HG02610 (cell line): Measurements from ENCODE around the gene MAMLD1.

Experiments used
- ATAC-seq: cut with Tn5 transposase; IDR thresholded peaks from one replicate; pipeline ENCODE4 v1.9.1; 2021; ENCODE audit warnings: mild to moderate bottlenecking, moderate library complexity; ENCODE audit not compliant: unreplicated experiment

MAMLD1 gene

DNA sequence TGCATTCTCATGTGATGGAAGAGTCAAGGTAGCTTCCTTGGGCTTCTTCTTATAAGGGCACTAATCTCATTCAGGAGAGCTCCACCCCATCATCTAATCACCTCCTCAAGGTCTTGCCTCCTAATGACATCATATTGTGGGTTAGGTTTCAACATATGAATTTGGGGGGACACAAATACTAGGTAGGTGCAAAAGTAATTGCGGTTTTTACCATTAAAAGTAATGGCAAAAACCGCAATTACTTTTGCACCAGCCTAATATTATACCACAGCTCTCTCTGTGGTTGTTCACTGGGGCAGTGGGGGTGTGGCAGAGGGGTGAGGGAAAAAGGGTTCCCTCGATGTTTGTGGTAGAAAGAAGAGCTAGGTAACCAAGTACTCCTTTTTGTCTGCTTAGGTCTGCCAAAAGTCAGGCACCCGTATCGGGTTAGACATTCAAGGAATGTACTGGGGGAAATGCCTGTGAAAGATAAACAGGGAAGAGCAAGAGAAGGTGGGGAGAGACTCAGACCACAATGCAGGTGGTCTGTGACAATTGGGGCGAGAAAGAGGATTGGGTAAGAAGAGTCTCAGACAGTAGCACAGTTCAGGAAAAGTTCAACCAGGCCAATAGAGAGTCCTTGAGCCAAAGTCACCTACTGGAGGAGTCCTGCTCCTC, 126.4 kb downstream of the MAMLD1 start:
- ATAC-seq = no peak

DNA sequence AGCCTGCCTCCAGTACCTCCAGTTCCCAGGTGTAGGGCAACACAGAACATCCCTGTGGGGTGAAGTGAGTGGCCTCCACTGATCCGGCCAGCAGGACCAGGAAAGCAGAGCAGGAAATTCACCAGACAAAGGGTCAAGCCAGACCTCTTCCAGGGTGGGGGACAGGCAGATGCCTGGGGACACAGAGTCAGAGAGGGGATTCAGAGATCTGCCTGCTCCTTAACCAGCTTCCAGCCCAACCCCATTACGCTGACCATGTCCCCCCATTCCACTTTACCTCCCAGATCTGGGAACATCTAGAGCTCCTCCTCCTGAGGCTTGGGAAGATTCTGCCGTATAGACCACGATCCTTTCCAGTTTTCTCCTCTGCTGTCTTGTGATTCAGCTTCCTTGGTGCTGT, 132.4 kb downstream of the MAMLD1 start:
- ATAC-seq = no peak

DNA sequence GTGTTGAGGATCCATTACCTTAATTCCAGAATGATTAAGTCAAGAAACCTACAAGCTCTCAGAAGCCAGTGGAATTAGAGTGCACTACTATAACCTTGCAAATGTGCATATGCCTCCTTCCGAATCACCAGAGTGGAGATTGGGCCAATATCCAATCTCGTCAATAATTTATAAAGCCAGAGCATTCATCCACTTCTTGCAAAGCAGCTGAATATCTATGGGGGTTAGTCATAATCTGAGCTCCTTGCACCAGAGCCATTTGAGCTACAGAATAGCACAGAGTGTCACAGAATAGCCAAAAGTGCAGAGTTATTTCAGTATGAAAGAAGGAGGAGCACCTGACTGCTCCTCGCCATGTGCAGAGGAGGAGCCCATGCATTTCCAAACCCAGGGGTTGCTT, 136.1 kb downstream of the MAMLD1 start:
- no peak for ATAC-seq

DNA sequence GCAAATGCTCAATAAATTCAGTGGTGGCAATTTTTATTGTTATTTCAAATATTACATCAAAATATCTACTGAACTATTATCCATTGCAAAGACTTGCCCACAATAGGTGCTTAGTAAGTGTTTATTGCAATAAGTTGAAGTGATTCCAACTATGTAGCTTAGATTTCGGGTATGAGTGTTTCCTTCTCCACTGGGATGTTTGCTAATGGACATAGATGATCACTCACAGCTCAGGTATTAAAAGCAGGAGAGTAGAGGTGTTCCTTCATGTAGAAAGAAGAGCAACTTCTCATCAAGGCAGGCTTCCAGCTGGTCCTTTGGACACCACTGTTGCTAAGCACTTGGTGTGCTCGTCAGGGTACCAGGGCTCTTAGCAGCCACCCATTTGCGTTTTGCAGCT, 139.0 kb downstream of the MAMLD1 start:
- ATAC-seq = no peak

DNA sequence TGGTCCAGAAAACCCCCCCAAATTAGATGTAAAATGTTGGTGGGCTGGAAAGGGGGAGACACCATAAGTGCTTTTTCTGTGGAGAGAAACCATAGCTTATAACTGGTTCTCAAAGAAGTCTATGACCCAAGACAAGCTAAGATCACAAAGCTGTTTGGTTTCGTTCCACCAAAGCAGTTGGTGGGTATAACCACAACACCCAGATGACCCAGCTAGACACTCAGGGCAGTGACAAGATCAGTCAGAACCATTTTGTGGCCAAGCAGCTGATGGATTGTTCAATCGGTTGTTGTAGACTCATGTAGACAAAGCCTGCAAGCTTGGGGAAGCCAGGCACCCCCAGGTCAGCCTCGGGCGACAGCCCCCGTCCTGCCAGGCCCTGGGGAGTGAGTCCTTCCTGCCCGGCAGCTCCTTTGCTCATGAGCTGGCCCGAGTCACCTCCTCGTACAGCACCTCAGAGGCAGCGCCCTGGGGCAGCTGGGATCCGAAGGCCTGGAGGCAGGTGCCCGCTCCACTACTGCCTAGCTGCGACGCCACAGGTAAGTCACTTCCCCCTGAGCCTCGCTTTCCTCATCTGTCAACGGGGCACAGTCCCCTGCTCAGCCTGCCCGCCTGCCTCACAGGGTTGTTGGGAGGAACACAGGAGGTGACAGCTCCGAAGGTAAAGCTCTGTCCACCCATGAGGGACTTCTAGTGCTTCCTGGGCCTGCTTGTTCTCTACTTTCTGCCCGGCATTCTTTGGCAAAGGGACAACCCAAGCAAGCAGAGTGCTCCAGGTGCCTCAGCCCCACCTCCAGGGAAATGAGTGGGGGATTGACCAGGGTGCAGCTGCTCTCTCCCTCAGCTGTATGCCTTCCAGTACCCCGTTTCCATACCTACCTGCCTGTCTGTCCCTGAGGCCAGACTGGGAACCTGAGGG, 140.1 kb downstream of the MAMLD1 start:
- no peak for ATAC-seq

DNA sequence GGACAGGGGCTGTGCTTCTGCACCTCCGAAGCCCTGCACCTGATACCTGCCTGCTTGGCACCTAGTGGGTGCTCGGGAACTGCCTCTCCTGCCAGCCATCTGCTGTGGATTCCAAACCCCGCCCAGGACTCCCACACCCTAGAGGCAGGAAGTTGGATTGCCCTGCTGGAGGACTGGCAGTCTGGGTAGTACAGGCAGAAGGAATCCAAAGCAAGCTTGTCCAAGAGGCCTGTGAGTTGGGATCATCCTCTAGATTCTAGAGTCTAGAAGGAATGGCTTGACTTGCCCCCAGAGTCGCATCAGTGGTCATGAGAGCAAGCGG, 140.7 kb downstream of the MAMLD1 start:
- no peak for ATAC-seq

DNA sequence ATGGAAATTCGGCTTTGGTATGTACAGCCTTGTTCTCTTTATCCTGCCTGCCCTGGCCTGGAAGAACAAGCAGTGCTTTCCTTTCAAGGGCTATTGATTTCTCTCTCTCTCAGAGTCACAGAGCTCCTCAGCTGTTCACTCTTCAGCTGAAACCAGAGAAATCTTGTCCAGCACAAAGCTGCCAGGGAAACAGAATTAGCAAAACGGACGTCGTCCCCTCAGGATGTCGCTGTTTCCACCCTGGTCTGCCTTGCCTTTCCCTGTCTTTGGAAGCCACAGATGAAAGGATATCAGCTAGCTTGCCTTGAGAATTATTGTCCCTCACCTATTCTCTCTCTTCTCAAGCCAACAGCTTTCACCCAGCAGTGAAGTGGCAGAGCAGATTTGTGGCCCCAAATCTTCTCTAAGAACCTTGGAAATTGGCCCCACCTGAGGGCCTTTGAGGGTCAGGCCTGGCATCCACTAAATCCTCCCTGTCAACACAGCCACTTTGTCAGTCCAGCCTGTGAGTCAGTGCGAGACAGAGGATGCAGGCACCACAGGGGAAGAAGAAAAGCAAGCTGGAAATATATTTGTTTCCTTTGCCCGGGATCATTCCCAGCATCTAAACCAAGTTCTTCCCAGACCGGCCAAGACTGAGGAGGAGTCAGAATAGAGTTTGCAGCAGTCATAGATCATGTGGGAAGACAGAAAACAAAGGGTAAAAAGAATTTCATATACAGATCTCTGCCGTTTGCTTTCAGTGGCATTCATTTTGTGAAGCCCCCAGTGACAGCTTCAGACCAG, 141.5 kb downstream of the MAMLD1 start:
- no peak for ATAC-seq

DNA sequence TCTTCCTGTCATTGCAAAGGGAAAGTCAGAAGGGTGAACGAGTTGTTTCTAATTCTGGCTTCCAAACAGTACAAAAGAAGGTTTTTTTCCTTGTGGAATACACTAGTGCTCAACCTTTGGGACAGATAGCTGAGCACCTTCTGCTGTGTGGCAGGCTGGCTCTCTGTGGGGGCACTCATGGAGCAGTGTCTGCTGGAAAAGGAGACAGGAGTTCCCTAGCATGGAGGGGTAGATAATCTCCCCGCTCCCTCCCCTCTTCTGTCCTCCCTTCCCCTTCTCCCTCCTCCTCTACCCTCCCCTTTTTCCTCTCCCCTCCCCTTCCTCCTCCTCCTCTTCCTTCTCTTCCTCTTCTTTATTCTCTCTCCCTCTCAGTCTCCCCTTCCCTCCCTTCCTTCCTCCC, 142.9 kb downstream of the MAMLD1 start:
- ATAC-seq = no peak

DNA sequence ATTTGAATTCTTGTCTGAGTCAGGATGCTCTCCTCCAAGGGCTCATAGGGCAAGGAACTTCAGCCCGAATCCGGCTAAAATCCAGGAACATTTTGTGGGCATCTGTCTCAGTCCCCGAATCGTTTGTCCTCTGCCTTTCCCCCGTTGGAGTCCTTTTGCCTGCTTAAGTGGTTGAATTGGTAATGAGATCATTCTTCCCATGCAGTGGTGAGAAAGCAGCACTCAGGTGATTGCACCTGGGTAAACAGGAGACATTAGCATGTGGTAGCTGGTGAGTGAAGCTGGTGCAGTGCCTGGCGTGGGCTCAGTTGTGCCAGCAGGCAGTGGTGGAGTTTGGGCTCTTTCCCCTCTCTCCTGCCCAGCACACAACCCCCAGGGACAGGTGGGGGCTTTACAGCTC, 143.4 kb downstream of the MAMLD1 start:
- ATAC-seq = no peak

DNA sequence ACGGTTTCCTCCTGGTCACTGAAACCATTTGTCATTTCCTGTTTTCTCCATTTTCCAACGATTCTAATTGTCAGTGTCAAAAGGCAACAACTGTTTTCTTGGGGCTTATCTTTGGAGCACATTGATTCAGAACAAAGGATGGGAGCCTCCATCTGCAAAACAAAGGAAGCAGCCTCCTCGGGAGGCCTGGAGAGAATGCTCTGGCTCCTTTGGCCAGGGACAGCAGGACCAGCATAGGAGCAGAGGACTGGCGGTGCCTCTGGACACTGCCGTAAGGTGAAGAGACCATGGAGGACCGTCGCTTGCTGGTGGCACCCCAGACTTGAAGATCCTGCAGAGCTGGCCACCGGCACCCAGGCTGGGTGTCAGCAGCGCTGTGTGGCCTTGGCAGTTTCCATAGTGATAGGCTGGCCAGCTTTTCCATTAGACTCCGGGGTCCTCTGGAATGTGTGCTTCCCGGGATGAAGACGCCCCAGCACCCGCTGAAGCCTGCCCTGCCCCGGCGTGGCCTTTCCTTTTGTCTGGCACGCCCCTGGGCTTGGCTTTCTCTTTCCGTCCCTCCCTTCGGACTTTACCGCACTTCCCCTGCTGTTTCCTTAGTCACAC, 144.2 kb downstream of the MAMLD1 start:
- no peak for ATAC-seq

DNA sequence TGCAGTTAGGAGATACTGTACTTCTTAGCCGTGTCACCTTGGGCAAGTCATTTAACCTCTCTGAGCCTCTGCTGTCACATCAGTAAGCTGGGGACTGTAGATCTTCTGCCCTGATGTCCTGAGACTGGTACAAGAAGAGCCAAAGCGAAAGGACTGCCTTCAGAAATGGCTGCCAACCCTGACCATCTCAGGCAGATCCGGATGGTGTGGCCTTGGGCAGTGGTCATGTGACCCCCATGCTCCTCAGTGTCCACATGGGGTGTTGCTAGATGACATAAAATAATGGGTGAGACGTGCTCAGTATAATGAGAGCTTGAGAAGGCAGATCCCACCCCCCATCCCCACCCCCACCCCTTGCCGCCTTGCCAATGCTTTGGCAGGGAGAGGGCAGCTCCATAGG, 144.9 kb downstream of the MAMLD1 start:
- ATAC-seq = no peak

DNA sequence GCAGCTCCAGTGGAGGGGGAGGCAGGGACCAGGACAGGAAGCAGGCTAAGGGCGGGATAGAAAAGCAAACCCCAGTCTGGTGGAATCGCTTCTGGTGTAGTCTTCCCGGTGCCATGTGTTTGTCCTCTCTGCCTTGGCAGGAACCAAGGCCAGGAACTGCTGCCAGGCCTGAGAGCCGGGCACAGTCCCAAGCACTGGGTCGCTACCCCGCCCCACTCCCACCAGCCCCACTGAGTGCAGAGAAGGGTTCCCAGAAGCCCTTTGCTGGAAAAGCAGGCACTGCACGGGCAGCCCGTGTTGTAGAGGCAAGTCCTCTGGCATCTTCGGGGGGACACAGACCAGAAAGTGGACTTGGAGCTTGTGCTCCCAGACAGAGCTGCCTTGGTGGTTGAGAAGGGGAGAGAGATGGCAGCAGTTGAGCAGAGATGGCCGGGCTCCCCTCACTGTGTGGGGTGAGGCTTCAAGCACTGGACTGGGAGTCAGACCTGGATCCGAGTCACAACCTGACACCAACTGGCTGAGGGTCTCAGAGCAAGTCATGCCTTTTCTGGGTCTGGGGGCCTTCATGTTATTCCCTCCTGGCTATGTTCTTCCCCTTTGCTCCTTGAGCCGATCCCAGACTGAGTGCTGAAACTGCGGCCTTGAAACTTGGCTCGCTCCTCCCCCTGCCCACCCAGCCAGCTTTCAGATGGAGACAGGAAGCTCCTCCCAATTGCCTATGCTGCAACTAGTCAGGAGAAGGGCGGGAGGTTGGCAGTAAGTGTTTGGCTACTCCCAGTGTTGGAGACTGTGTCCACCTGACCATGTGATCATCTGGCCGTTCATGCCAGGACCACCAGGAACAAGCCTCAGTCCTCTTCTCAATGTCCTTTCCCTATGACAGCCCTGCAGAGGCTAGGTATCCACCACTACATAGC, 145.6 kb downstream of the MAMLD1 start:
- no peak for ATAC-seq

DNA sequence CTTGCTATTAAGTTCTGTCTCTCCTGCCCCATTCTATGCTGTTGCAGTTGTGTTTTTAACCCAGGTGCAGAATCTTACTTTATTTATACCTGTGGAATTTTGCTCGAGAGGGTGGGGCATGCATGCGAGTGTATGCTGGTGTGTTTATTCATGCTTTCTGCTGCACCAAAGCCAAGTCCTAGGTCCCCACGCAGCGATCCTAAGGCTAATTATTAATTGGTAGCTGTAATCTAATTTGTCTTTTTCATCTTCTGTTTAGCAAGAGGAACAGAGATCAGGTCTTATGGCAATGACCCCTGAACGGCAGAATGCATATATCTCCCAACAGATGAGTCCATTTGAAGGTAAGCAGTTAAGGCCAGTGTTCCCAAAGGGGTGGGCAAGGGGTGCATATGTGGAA, 146.6 kb downstream of the MAMLD1 start:
- ATAC-seq = no peak

DNA sequence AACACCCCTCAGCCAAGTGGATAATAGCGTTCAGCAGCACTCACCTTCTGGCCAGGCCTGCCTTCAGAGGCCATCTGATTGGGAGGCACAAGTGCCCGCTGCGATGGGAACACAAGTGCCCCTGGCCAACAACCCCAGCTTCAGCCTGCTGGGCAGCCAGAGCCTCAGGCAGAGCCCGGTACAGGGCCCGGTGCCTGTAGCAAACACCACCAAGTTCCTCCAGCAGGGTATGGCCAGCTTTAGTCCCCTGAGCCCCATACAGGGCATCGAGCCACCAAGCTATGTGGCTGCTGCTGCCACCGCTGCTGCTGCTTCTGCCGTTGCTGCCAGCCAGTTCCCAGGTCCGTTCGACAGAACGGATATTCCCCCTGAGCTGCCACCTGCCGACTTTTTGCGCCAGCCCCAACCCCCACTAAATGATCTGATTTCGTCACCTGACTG, 149.4 kb downstream of the MAMLD1 start:
- ATAC-seq = no peak

DNA sequence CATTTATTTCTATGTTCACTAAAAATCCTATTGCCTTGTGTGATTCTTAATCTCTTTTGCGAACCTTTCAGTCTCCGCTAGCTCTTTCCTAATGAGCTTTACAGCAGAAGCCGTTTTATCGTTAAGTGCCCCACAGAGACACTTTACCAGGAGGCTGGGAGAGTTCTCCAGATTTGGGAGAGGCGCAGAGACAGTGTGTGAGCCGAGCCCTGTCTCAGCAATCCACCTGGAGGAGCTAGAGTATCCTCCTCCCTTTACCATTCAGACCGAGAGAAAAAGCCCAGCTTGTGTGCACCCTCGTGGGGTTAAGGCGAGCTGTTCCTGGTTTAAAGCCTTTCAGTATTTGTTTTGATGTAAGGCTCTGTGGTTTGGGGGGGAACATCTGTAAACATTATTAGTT, 150.4 kb downstream of the MAMLD1 start:
- no peak for ATAC-seq

DNA sequence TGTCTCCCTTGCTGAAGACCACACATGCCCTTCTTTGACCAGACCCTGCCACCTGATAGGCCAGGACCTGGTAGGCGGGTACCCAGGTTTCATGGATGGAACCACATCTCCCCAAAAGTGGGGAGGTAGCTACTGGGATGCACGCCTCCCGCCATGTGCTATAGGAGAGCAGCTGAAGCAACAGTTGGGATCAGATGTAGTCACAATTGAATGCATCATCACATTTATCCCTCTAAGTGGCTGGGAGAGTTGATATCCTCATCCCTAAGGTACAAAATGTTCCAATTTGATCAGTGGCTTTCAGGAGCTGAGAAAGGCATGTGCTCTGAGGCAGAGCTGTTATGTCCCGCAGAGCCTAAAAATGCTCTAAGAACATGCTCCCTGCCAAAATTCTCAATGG, 151.3 kb downstream of the MAMLD1 start:
- ATAC-seq = no peak

DNA sequence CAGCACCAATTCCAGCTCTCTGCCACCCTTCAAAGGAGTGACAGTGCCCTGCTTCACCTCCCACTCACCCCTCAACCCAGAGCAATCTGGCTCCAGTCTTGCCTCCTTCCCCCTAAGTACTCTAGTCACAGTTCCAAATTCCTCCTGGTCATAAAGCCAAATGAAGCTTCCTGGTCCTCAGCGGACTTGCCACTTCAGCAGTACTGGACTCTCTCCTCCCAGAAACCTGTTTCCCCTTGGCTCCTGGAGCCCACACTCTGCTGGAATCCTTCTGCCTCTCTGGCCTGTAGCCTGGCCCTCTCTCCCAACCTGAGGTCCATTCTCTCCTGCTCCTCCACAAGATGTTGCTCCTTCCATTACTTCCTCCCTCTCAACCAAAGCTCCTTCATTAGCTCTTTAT, 152.7 kb downstream of the MAMLD1 start:
- ATAC-seq = no peak

DNA sequence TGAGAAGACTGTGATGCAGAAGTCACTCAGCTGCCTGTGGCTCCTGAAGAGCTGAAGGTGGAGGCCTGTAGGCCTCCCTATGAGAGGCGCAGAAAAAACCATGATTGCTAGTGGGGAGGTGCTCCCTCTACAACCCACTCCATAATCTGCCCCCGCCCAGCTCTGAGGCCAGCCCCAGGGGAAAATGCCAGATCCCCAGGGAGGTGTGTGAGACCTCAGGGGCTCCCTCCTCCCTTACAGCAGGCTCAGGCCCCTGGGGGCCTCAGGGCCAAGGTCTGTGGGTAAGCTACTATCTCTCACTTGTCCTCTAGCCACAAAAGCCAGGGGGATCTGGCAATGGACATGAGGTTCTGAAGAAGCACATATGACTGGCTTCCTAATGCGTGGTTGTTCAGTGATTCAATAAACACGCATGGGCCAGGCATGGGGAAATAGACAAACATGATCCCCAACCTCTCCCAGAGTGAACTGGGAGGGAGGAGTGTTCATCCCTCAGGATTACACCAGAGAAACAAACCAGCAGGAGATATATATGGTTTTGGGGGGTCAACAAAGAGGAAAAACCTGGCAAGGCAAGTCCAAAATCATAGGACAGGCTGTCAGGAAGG, 154.3 kb downstream of the MAMLD1 start:
- ATAC-seq = no peak

DNA sequence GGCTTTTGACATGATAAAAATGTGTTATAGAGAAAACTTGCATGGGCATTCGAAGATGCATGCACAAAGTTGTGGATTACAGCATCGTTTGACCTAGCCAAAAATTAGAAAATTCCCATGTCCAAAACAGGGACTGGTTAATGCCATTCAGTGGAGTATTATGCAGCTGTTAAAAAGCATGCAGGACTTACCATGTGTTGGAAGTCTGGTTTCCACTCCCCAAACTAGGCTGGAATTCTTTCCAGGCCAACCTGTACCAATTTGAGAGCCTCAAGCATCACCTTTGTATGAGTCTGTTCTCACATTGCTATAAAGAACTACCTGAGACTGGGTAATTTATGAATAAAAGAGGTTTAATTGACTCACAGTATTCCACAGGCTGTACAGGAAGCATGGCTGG, 159.4 kb downstream of the MAMLD1 start:
- no peak for ATAC-seq
